IPS DF 4.7 (cell line): ENCODE results near the gene MEIG1.
"Not testable (repeated sequence)": the region's sequence is repeated elsewhere in the genome, so short reads cannot be mapped to it uniquely, and the experiment has no call there.

Source experiments
- DNase-seq: peaks from one replicate; pipeline ENCODE4 v3.0.0-alpha.2; 2013; ENCODE audit warnings: low spot score; ENCODE audit errors: extremely low read depth

MEIG1 gene, protein sequence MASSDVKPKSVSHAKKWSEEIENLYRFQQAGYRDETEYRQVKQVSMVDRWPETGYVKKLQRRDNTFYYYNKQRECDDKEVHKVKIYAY

DNA sequence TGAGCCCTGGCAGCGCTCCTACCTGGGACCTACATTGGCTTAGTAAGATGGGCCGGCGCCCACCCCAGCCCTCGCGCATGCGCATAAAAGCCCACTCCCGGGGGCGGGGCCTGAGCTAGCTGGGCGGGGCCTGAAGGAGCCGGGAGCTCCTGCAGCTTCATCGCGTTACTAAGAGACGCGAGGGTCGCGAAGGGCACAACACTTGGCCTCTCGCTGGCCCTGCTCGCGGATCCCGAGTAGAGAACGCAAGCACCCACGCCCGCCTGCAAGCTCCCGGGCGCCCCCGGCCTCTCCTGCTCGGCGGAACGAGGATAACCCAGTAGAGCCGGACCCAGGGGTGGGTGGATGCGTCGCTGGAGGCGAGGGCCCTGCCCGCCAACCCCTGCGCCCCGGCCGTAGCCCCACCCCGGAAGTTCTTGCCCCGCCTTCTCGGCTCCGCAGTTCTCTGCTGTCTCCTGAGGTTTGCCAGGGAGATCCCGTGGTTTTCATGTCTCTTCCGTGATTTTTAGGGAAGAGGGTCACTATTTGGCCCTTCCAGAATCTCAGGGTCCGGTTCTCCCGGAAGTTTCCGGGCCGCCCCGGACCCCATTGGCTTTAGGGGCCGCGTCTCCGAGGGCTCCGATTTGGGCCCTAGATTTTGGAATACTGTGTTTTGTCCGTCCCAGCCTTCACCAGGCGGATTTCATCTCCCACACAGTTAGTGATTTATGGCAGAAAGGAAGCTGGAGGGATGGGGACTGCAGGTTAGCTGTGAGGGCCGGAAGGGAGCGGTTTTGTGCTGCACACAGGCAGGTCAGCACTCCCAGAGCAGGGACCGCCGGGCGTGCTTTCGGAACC, at the start of gene MEIG1:
Gene MEIG1, plus strand, starts transcription at position 168 of the 837 bp plus-strand sequence. CDS start 7,081 bp downstream, outside the sequence.
- DNase-seq = peak; percentile 58

DNA sequence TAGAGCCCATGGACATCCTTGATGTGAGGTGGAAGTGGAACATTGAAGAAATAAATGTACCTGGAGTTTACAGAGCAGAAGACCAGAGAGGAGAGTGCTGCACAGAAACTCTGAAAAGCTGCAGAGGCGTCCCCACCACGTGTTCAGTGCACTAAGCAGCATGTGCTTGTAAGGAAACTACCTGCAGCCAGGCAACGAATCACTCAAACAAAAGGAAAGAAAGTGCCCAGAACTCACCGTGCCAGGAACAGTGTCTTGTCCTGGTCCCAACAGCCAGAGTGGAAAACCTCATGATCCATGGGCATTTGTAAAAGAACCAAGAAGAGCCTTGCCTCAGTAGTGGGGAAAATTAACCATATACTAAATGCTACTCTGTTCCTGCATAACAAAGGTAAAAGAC, 48.2 kb upstream of the MEIG1 start:
- no peak for DNase-seq

DNA sequence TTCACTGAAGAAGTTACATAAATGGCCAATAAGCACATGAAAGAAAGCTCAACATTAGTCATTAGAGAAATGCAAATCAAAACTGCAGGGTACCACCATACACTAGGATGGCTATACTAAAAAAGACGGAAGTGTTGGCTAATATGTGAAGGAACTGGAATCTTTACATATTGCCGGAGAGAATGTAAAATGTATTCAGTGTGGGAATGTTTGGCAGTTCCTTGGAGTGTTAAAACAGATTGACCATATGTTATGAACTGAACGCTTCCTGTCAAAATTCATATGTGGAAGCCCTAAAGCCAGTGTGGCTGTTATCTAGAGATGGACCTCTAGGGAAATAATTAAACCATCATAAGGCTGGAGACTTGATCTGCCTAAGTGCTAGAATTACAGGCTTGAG, 47.4 kb upstream of the MEIG1 start:
- no peak for DNase-seq

DNA sequence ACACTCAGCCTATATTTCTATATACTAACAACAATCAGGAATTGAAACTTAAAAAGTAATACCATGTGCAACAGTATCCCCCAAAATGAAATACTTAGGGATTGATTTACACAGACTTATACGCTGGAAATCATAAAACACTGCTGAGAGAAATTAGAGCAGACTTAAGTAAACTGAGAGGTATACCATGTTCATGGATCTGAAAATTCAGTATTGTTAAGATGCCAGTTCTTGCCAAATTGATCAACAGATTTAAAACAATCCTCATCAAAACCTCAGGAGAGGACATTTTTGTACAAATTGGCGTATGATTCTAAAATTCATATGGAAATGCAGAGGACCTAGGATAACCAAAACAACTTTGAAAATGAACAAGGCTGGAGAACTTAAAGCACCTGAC, 42.6 kb upstream of the MEIG1 start:
- no peak for DNase-seq

DNA sequence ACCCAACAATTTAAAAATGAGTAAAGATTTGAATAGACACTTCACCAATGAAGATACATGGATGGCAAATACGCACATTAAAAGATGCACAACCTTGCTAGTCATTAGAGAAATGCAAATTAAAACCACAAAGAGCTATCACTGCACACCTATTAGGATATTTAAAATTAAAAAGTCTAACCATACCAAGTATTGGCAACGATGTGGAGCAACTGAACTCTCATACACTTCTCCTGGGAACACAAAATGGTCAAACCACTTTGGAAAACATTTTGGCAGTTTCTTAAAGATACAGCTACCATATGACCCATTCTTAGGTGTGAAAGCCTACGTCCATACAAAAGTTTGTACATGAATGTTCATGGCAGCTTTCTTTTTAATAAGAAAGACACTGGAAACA, 41.4 kb upstream of the MEIG1 start:
- no peak for DNase-seq

DNA sequence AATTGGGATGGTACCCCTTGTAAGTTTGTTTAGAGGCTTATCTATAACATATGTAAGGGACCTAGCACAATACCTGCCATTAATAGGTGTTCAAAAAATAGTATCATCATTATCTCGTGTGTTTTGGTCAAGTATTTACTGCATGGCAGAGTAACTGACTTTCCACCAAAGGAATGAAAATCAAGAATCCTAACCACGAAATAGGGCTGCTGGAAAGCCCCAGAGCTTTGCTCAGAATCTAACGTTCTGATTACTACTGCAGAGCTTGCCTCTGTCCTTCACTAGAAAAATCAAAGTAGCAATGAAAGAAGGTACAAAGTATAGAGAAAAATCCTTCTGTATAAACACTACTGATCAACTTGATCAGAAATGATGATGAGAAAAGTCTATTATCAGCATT, 40.2 kb upstream of the MEIG1 start:
- DNase-seq = no peak

DNA sequence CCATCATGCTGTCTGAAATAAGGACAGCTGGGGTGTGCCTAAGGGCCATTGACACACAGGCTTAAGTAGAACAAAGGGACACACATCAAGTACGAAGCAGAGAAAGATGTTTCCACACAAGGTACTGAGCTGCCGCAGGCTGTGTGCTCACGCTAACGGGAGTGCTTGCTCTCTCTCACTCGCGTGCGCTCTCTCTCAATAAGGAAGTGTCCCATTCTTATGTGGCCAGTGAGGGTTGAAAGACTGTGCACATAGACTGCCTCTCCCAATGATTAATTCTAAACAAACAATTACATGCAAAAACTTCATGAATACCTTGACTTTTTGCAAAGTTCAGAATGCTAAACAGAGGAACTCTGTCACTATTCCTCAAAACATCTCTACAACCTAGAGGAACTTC, 35.2 kb upstream of the MEIG1 start:
- DNase-seq = no peak

DNA sequence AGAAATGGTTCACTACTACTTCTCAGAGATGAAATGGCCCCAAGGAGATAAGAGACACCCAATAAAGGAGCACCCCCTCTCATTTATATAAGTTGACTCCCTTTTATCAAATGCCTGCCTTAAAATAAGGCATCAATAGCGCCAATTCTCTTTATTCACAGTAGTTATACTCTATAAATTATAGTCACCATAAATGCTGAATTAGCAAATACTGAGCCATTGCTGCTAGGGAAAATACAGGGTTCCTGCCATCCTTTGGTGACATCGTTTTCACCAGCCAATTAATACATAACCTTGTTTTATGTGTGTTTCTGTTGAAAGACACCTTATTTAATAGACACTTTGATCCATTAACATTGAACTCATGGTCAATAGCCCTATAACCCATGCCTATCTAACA, 33.9 kb upstream of the MEIG1 start:
- DNase-seq = no peak

DNA sequence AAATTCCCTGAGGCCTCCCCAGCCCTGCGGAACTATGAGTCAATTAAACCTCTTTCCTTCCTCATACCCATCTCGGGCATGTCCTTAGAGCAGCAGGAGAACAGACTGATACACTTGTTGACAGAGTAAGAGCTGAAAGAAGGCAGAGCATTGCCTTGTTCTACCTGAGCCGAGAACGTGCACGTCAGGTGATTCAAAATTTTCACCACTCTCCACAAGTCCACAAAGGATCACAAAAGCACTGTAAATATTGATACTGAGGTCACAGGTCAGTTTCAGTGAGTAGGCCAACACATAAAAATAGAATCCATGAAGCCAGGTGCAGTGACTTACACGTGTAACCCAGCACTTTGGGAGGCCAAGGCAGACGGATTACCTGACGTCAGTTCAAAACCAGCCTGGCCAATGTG, 33.1 kb upstream of the MEIG1 start:
- DNase-seq = no peak

DNA sequence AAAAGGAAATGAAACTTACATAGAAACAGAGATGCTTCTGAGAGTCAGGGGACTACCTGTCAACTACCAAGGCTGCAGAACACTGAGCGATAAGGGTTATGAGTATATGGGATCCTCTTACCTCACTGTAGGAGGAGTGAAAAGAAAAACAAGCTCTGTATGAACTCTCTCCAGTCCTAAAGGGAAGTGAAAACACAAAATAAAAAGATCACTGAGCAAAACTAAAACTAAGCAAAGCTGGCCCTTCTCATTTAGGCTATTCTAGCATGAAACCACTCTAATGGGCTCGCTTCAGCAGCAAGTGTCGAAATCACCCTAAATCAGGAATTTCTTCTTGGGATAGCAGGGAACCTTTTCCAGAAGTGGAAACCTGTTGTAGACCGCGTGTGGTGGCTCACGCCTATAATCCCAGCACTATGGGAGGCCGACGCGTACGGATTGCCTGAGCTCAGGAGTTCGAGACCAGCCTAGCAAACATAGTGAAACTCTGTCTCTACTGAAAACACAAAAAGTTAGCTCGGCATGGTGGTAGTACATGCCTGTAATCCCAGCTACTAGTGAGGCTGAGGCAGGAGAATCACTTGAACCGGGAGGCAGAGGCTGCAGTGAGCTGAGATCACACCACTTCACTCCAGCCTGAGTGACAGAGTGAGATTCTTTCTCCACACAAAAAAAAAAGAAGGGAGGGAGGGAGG, 32.3 kb upstream of the MEIG1 start:
- no peak for DNase-seq

DNA sequence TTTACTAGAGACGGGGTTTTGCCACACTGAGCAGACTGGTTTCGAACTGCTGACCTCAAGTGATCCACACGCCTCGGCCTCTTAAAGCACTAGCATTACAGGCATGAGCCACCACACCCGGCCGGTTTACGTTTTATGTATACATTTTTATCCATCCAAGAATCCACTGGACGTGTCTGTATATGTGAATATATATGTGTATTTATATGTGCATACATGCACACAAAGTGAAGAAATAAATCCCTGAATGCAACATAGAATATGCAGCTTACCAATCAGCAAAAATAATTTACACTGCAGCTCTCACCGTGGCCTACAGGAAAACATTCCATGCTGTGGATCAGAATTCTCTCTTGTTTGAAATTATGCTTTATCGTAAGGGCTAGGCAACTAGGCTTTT, 28.6 kb upstream of the MEIG1 start:
- no peak for DNase-seq

DNA sequence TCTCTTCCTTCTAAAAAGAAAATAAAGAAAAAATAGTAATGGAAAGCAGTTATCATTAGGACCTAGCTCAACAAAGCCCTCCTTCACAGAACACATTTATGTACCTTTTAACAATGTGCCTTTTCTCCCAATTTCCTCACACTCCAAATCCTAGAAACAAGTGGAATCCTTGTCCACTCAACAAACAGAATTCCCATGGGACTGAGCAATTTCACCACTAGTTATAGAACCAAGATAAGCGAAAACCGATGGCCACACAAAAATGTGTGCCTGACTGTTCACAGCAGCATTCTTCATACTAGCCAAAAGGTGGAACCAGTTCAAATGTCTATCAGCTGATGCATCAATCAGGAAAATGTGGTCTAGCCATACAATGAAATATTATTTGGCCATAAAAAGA, 22.6 kb upstream of the MEIG1 start:
- no peak for DNase-seq

DNA sequence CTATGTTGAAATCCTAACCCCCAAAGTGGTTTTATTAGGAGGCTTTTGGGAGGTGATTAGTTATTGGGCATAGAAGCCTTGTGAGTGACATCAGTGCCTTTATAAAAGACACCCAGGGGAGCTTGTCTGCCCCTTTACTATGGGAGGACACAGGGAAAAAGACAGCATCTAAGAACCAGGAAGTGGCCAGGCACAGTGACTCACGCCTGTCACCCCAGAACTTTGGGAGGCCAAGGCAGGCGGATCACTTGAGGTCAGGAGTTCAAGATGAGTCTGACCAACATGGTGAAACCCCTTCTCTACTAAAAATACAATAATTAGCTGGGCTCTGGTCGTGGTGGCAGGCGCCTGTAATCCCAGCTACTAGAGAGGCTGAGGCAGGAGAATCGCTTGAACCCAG, 20.2 kb upstream of the MEIG1 start:
- not testable (repeated sequence) for DNase-seq

DNA sequence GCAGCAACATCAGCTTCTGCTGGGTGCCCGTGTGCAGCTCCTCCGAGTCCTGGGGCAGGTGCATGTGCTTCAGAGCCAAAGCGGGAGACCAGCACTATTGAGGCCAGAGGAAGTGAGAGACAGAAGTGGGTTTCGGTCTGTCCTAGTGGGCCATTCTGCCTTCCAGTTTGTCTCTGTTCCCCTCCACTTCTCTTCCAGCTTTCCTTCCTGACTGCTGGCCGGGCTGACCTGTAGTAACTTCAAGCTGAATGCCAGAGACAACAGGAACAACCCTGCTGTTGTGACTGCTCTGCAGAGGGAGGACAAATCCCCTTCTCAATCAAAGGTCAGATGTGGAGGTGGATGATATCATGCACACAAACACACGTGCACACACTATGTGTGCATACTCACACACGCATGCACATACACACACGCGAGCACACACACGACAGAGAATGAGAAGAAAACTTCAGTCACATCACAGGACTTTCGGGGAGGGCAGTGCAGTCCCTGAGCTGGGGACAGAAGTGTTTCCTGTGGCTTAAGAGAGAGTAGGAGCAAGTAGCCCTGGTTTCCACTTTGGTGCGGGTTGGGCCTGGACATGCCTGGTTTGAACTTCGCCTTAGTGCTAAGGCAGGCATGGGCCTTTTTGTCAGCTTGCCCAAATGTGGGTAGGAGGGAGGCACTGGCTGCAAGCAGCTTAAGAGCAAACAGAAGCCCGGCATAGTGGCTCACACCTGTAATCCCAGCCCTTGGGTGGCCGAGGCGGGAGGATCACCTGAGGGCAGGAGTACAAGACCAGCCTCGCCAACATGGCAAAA, 16.8 kb upstream of the MEIG1 start:
- not testable (repeated sequence) for DNase-seq

DNA sequence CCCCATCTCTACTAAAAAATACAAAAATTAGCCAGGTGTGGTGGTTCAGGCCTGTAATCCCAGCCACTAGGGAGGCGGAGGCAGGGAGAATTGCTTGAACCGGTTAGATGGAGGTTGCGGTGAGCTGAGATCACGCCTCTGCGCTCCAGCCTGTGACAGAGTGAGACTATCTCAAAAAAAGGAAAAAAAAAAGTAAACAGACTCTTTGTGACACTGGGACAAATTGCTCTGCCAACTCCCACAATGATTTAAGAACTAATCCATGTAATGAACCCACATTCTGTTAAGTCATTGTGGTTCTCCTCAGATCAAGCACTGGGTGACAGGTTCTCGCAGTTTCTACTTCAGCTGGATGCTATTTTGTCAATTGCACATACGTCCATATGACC, 16.2 kb upstream of the MEIG1 start:
- not testable (repeated sequence) for DNase-seq

DNA sequence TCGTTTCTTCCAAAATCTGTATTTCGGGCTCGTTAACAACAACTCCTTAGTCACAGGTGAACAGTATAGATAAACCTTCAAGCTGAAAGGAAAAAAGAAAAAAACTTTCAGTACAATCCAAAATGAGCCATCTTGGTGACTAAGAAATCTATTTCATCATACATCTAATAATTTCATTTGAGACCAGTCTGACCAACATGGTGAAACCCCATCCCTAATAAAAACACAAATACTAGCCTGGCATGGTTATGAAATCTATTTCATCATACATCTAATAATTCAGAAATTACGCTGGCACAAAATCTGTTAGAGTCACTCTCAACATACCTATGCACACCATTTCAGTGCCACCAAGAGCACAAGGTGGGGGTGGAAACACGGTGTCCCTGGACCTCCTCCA, 14.1 kb upstream of the MEIG1 start:
- no peak for DNase-seq

DNA sequence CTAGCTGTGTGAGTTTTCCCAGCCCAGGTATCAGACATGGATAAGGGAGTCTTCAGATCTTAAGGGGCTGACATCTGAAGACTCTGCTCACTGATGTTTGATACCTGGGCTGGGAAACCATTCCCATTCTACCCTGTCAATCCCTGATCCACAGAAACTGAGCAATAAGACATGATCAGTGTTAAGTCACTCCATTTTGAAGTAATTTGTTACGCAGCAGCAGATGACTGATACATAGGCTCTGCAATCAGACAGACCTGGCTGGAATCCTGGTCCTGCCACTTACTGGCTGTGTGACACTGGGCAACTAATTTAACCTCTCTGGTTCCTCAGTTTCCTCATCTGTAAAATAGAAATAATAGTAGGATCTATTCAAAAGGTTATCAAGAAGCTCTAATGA, 11.9 kb upstream of the MEIG1 start:
- no peak for DNase-seq

DNA sequence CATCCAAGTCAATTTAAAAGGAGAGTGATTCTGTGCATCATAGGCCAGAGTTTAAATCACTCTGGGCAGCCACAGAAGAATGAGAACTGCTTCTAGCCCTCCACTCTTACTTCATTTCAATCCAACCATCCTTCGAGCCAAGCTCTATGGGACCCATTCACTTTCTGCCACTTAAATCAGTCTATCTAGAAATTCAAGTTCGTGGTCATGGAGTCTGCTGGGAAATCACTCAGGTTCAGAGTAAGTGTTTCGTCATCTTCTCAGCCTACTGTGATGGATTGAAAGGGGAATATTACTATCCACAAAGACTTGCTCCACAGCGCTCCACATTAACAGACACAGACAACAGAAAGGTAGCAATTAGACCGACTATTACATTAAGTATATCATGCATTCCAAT, 9.9 kb upstream of the MEIG1 start:
- DNase-seq = no peak

DNA sequence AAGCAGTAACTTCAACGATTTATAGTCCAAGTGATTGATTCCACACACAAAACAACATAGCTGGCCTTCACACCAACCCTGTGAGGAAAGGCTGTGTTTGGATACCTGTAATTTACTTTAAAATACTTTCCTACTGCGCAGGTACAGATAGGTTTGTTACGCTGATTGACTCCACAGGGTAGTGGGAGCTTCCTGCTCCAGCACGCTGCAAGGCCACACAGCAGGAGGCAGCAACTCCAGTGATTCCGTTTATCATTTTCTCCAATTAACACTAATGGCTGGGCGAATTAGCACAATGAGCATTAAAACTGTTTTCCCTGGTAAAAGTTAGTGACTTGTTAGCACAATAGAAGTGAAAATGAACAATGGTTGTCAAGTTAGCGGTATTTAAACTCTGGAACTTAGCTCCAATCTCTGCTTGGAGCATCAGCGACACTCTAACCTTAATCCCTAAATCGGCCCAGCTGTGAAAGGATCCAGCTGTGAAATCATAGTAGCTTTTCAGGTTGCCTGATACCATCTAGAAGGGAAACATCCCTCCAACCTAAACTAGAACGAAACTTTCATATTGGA, 6.3 kb upstream of the MEIG1 start:
- DNase-seq = no peak

DNA sequence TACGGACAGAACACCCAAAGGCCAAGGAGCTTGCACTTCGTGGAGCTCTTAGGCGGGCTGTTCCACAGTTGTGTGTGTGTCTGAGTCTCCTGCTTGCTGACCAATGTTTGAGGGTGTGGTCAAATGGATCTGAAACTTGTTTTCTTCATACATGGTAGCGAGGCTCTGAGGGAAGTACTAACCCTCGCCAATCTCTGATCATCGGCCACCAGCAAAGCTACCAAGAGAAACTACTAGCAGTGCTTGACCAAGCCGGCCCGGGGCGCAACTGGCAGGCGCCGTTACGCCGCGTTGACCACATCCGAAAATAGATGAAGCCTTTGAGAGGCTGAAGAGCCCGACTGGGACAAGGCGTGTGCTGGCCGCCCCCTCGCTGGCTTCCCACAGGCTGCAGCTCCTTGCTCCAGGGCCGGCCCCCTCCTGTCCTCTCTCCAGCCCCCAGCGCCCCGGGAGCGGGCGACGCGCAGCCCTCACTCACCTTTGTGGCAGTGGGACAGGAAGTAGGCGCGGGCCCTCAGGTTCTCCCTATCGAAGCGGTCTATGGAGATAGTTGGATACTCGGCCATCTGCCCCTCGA, 5.7 kb upstream of the MEIG1 start:
- no peak for DNase-seq
